PC-9 (cell line): ENCODE measurements around the gene CD99.

Experiments
- CTCF ChIP-seq: fragments of 200-600 bp; sonication (generic); conservative IDR thresholded peaks from 2 replicates; pipeline ENCODE4 v1.6.1; 2017; ENCODE audit warnings: mixed run types, antibody characterized with exemption, mild to moderate bottlenecking, moderate library complexity
- EZH2 ChIP-seq: fragments of 200-600 bp; sonication (generic); IDR thresholded peaks from 2 replicates; pipeline ENCODE4 v1.8.0; 2017; ENCODE audit warnings: antibody characterized with exemption, low read depth

DNA sequence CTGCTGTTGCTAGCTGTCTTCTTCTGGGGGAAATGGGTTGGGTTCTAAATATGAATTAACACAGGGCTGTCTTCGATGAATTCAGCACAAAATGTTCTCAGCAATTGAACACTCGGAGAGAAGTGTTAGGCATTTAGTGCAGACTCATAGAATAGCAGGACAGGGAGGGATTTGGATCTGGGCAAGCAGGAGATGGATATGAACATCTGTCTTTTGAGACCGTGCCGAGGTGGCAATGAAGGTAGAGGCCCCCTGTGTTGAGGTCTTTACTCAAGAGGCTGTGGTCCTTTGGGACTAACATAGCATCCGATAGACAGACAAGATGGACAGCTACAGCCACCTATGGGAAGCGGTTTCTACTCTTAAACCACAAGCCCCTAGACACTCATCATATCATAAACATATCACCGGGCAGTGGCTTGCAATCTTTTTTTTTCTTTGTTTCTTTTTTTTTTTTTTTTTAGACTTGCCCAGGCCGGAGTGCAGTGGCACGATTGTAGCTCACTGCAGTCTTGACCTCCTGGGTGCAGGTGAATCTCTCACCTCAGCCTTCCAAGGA, 6.7 kb downstream of the CD99 start:
- TF ChIP-seq CTCF (no peak), EZH2 (no peak)
